Body of pancreas (tissue), 4 donors: ENCODE measurements around the gene SHISAL1.

ENCODE experiments used
- CTCF ChIP-seq, 7 experiments: fragments of 450-650 bp in 4 of 7; fragments of 200-600 bp in 3 of 7; sonication (generic) in 3 of 7; IDR thresholded peaks; one replicate each; pipeline ENCODE4 v1.5.1; 2016 to 2019; ENCODE audit warnings: antibody characterized with exemption in 7 of 7
- POLR2A ChIP-seq, 3 donors: fragments of 450-650 bp; IDR thresholded peaks; one replicate each; pipeline ENCODE4 v1.6.1; 2016; ENCODE audit warnings: antibody characterized with exemption in 3 of 3, mild to moderate bottlenecking in 2 of 3

GRCh38 chr22:44245438-44245837 lies 67.3 kb downstream of the SHISAL1 start:
- TF ChIP-seq CTCF (IDR thresholded peaks at IDR 0.05): no peak
- TF ChIP-seq POLR2A (IDR thresholded peaks at IDR 0.05): no peak
